HepG2 (cell line): Measurements from ENCODE around the gene MTA3. TPM values are rescaled to one million over a fixed set of nuclear protein-coding genes. Genes with fewer than 3 reads are reported as not detected.

Experiments
- FOXA3 ChIP-seq: IDR thresholded peaks from 2 replicates; pipeline ENCODE4 v1.6.1; 2016; ENCODE audit warnings: missing genetic modification reagents, missing compliant biosample characterization
- HDAC2 ChIP-seq: sonication (generic); formaldehyde crosslinking; IDR thresholded peaks from 2 replicates; pipeline ENCODE4 v1.4.0; 2020; ENCODE audit warnings: missing genetic modification reagents
- MED13 ChIP-seq: sonication (generic); formaldehyde crosslinking; IDR thresholded peaks from 2 replicates; pipeline ENCODE4 v1.5.0; 2020; ENCODE audit warnings: missing genetic modification reagents
- NCOA1 ChIP-seq: sonication (generic); formaldehyde crosslinking; IDR thresholded peaks from 2 replicates; pipeline ENCODE4 v1.9.0; 2021; ENCODE audit warnings: missing genetic modification reagents
- POLR2G ChIP-seq: fragments of 200-400 bp; formaldehyde crosslinking; IDR thresholded peaks from 2 replicates; pipeline ENCODE4 v1.6.1; 2018; ENCODE audit warnings: mild to moderate bottlenecking, low read depth, low read length, moderate library complexity
- SALL2 ChIP-seq: sonication (generic); formaldehyde crosslinking; IDR thresholded peaks from 2 replicates; pipeline ENCODE4 v1.8.1; 2023; ENCODE audit warnings: mild to moderate bottlenecking, missing genetic modification reagents, inconsistent platforms
- SMAD1 ChIP-seq: sonication (generic); formaldehyde crosslinking; IDR thresholded peaks from 2 replicates; pipeline ENCODE4 v1.4.0; 2020; ENCODE audit warnings: missing genetic modification reagents, low read depth, mild to moderate bottlenecking, borderline replicate concordance
- SRSF9 ChIP-seq: fragments of 200-400 bp; formaldehyde crosslinking; IDR thresholded peaks from 2 replicates; pipeline ENCODE4 v1.6.1; 2018; ENCODE audit warnings: borderline replicate concordance, mild to moderate bottlenecking, low read depth, low read length; ENCODE audit not compliant: insufficient read depth, poor library complexity, severe bottlenecking
- ZNF235 ChIP-seq: sonication (generic); formaldehyde crosslinking; IDR thresholded peaks from 2 replicates; pipeline ENCODE4 v1.8.1; 2023; ENCODE audit warnings: mild to moderate bottlenecking, missing genetic modification reagents, borderline replicate concordance
- ZNF251 ChIP-seq: sonication (generic); formaldehyde crosslinking; IDR thresholded peaks from 2 replicates; pipeline ENCODE4 v1.9.0; 2021; ENCODE audit warnings: mild to moderate bottlenecking, missing genetic modification reagents
- ZNF253 ChIP-seq: sonication (generic); formaldehyde crosslinking; IDR thresholded peaks from 2 replicates; pipeline ENCODE4 v1.8.0; 2022; ENCODE audit warnings: mild to moderate bottlenecking, missing genetic modification reagents, borderline replicate concordance
- ZNF589 ChIP-seq: sonication (generic); formaldehyde crosslinking; conservative IDR thresholded peaks from 2 replicates; pipeline ENCODE4 v1.8.0; 2022; ENCODE audit warnings: mild to moderate bottlenecking, moderate library complexity, missing genetic modification reagents
- polyA plus RNA-seq, 8 experiments: library from polyadenylated mRNA; depleted of rRNA in 3 of 8; stranded (reverse) in 7 of 8; unstranded in 1 of 8; fragments of >200 nt; fragmentation: Illumina TruSeq in 4 of 8; extraction: Trizol in 4 of 8; gene quantifications; 2 replicates each; pipeline versions ENCODE4 v1.2.1 to v1.2.3, GENCODE V29; 2011 to 2016; ENCODE audit warnings: low read depth in 4 of 8, missing spikeins in 1 of 8, mixed read lengths in 1 of 8; ENCODE audit not compliant: insufficient read depth in 1 of 8
- total RNA-seq, 5 experiments: library from RNA; depleted of rRNA; stranded (reverse); fragments of >200 nt; fragmentation: Illumina TruSeq; extraction: Trizol; gene quantifications; 2 replicates each; pipeline ENCODE4 v1.2.3, GENCODE V29; 2016; ENCODE audit warnings: low read depth in 1 of 5
- TF ChIP-seq, protein P1 (sequence below): sonication (generic); formaldehyde crosslinking; IDR thresholded peaks from 2 replicates; pipeline ENCODE4 v1.4.0; 2020; ENCODE audit warnings: missing genetic modification reagents
- TF ChIP-seq, protein P2 (sequence below): fragments of 450-650 bp; IDR thresholded peaks from 2 replicates; pipeline ENCODE4 v1.6.1; 2016
- TF ChIP-seq, protein P3 (sequence below): IDR thresholded peaks from 2 replicates; pipeline ENCODE4 v1.6.1; 2018; ENCODE audit warnings: missing genetic modification reagents, mild to moderate bottlenecking, missing compliant biosample characterization
- TF ChIP-seq, protein P4 (sequence below): sonication (generic); formaldehyde crosslinking; IDR thresholded peaks from 2 replicates; pipeline ENCODE4 v1.5.0; 2020; ENCODE audit warnings: mild to moderate bottlenecking, missing genetic modification reagents, moderate library complexity
- TF ChIP-seq, protein P5 (sequence below): sonication (generic); formaldehyde crosslinking; IDR thresholded peaks from 2 replicates; pipeline ENCODE4 v1.4.0; 2020; ENCODE audit warnings: missing genetic modification reagents, mild to moderate bottlenecking, borderline replicate concordance

The MTA3 gene
- total and polyA plus RNA-seq, 2 of the 13 experiments (the other 11 are each of a cell fraction or from before 2014, with no cell fraction given), result 48.8 to 77.8 TPM

DNA sequence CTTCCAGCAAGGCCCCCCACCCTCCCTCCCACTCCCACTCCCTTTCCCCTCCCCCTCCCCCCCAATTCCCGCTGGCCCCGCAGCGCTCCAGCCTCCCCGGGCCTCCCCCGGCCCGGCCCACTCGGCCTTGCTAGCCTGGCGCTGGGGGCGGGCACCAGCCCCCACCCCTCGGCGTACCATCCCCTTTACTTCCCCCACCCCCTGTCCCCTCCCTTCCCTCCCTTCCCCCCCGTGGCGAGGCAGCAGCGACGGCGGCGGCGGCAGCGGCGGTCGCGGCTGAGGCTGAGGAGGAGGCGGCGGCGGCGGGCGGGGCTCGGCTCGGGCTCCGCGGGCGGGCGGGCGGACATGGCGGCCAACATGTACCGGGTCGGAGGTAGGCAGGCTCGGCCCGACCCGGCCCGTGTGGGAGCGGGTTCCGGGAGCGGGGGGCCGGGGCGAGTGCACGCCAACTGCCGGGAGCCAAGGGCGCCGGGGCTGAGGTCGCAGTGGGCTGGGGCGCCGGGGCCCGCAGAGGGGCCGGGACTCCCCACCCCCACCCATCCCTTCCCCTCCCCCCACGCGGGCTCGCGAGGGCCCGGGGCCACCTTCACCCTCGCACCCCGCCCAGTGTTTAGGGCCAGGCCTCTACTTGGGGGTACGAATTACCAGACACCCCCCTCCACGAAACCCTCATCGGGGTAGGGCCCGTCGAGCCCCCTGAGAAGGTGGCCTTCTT lies at the start of gene MTA3 (continued):
- TF ChIP-seq, protein P1, sequence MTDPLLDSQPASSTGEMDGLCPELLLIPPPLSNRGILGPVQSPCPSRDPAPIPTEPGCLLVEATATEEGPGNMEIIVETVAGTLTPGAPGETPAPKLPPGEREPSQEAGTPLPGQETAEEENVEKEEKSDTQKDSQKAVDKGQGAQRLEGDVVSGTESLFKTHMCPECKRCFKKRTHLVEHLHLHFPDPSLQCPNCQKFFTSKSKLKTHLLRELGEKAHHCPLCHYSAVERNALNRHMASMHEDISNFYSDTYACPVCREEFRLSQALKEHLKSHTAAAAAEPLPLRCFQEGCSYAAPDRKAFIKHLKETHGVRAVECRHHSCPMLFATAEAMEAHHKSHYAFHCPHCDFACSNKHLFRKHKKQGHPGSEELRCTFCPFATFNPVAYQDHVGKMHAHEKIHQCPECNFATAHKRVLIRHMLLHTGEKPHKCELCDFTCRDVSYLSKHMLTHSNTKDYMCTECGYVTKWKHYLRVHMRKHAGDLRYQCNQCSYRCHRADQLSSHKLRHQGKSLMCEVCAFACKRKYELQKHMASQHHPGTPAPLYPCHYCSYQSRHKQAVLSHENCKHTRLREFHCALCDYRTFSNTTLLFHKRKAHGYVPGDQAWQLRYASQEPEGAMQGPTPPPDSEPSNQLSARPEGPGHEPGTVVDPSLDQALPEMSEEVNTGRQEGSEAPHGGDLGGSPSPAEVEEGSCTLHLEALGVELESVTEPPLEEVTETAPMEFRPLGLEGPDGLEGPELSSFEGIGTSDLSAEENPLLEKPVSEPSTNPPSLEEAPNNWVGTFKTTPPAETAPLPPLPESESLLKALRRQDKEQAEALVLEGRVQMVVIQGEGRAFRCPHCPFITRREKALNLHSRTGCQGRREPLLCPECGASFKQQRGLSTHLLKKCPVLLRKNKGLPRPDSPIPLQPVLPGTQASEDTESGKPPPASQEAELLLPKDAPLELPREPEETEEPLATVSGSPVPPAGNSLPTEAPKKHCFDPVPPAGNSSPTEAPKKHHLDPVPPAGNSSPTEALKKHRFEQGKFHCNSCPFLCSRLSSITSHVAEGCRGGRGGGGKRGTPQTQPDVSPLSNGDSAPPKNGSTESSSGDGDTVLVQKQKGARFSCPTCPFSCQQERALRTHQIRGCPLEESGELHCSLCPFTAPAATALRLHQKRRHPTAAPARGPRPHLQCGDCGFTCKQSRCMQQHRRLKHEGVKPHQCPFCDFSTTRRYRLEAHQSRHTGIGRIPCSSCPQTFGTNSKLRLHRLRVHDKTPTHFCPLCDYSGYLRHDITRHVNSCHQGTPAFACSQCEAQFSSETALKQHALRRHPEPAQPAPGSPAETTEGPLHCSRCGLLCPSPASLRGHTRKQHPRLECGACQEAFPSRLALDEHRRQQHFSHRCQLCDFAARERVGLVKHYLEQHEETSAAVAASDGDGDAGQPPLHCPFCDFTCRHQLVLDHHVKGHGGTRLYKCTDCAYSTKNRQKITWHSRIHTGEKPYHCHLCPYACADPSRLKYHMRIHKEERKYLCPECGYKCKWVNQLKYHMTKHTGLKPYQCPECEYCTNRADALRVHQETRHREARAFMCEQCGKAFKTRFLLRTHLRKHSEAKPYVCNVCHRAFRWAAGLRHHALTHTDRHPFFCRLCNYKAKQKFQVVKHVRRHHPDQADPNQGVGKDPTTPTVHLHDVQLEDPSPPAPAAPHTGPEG (CRISPR knock-in tag), result peak; percentile 52; the same call in 1 of the 2 replicates
- TF ChIP-seq, protein P2, sequence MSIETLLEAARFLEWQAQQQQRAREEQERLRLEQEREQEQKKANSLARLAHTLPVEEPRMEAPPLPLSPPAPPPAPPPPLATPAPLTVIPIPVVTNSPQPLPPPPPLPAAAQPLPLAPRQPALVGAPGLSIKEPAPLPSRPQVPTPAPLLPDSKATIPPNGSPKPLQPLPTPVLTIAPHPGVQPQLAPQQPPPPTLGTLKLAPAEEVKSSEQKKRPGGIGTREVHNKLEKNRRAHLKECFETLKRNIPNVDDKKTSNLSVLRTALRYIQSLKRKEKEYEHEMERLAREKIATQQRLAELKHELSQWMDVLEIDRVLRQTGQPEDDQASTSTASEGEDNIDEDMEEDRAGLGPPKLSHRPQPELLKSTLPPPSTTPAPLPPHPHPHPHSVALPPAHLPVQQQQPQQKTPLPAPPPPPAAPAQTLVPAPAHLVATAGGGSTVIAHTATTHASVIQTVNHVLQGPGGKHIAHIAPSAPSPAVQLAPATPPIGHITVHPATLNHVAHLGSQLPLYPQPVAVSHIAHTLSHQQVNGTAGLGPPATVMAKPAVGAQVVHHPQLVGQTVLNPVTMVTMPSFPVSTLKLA, result no peak
- TF ChIP-seq MED13 (CRISPR knock-in tag), result no peak
- TF ChIP-seq, protein P3, sequence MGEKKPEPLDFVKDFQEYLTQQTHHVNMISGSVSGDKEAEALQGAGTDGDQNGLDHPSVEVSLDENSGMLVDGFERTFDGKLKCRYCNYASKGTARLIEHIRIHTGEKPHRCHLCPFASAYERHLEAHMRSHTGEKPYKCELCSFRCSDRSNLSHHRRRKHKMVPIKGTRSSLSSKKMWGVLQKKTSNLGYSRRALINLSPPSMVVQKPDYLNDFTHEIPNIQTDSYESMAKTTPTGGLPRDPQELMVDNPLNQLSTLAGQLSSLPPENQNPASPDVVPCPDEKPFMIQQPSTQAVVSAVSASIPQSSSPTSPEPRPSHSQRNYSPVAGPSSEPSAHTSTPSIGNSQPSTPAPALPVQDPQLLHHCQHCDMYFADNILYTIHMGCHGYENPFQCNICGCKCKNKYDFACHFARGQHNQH (CRISPR knock-in tag), result no peak
- no peak for TF ChIP-seq NCOA1 (CRISPR knock-in tag)
- no peak for TF ChIP-seq FOXA3 (CRISPR knock-in tag)
- TF ChIP-seq SMAD1 (CRISPR knock-in tag), result no peak
- no peak for TF ChIP-seq ZNF235
- no peak for TF ChIP-seq ZNF589 (CRISPR knock-in tag)
- TF ChIP-seq HDAC2 (CRISPR knock-in tag), result no peak; the same call in 1 of the 2 replicates
- TF ChIP-seq SALL2 (CRISPR knock-in tag), result 0 out of 2 replicates have a peak, but pooled peaks have one; percentile 36
- no peak for TF ChIP-seq ZNF253
- TF ChIP-seq POLR2G, result no peak
- TF ChIP-seq ZNF251 (CRISPR knock-in tag), result no peak
- TF ChIP-seq, protein P4, sequence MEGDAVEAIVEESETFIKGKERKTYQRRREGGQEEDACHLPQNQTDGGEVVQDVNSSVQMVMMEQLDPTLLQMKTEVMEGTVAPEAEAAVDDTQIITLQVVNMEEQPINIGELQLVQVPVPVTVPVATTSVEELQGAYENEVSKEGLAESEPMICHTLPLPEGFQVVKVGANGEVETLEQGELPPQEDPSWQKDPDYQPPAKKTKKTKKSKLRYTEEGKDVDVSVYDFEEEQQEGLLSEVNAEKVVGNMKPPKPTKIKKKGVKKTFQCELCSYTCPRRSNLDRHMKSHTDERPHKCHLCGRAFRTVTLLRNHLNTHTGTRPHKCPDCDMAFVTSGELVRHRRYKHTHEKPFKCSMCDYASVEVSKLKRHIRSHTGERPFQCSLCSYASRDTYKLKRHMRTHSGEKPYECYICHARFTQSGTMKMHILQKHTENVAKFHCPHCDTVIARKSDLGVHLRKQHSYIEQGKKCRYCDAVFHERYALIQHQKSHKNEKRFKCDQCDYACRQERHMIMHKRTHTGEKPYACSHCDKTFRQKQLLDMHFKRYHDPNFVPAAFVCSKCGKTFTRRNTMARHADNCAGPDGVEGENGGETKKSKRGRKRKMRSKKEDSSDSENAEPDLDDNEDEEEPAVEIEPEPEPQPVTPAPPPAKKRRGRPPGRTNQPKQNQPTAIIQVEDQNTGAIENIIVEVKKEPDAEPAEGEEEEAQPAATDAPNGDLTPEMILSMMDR (CRISPR knock-in tag), result no peak
- TF ChIP-seq, protein P5, sequence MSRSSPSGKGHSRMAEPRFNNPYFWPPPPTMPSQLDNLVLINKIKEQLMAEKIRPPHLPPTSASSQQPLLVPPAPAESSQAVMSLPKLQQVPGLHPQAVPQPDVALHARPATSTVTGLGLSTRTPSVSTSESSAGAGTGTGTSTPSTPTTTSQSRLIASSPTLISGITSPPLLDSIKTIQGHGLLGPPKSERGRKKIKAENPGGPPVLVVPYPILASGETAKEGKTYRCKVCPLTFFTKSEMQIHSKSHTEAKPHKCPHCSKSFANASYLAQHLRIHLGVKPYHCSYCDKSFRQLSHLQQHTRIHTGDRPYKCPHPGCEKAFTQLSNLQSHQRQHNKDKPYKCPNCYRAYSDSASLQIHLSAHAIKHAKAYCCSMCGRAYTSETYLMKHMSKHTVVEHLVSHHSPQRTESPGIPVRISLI (CRISPR knock-in tag), result no peak
- no peak for TF ChIP-seq SRSF9
